Activated CD4-positive, alpha-beta T cell treated with anti-CD3 and anti-CD28 coated beads for 4 hours (primary cell): ENCODE data around the gene RBM39.
A peak's percentile ranks its signal among the peaks of the same experiment; 100 is the strongest.
"Not testable (repeated sequence)": the region's sequence is repeated elsewhere in the genome, so short reads cannot be mapped to it uniquely, and the experiment has no call there.

Source experiments
- DNase-seq, 2 donors: peaks; one replicate each; pipeline ENCODE4 v3.0.0-alpha.2; 2020

Gene RBM39

GRCh38 chr20:35741892-35742740 is at the start of gene RBM39:
Gene RBM39, minus strand, starts transcription at chr20:35742260. Its CDS starts 1,386 bp downstream, at chr20:35740874.
- peak; percentile 99 to 100 for DNase-seq

- DNase-seq, result no peak
Observed at GRCh38 chr20:35791821-35792220, 49.8 kb upstream of the RBM39 start.

GRCh38 chr20:35791097-35791496 is 49.0 kb upstream of the RBM39 start:
- no peak for DNase-seq

GRCh38 chr20:35788796-35789195 is 46.7 kb upstream of the RBM39 start:
- no peak for DNase-seq

- not testable (repeated sequence) for DNase-seq
Observed at GRCh38 chr20:35785541-35785940, 43.5 kb upstream of the RBM39 start.

GRCh38 chr20:35783811-35784210 is 41.8 kb upstream of the RBM39 start:
- not testable (repeated sequence) for DNase-seq

GRCh38 chr20:35776513-35777101 is 34.5 kb upstream of the RBM39 start:
- DNase-seq, result no peak

- no peak for DNase-seq
Observed at GRCh38 chr20:35774391-35774790, 32.3 kb upstream of the RBM39 start.

GRCh38 chr20:35773154-35773751 is 31.2 kb upstream of the RBM39 start:
- DNase-seq, result peak; percentile 13 to 29

- DNase-seq, result no peak
Observed at GRCh38 chr20:35772563-35773058, 30.6 kb upstream of the RBM39 start.

GRCh38 chr20:35771689-35772562 is 29.9 kb upstream of the RBM39 start, which contains the start of gene PHF20:
Gene PHF20, plus strand, starts transcription at chr20:35772015. Its CDS starts 29,508 bp downstream, at chr20:35801523.
- DNase-seq, result peak; percentile 100

- DNase-seq, result no peak
Observed at GRCh38 chr20:35771367-35771688, 29.3 kb upstream of the RBM39 start.

- DNase-seq, result peak; percentile 11 to 18
Observed at GRCh38 chr20:35768731-35769664, 26.9 kb upstream of the RBM39 start.

- peak; percentile 49 to 58 for DNase-seq
Observed at GRCh38 chr20:35767683-35768481, 25.8 kb upstream of the RBM39 start.

- no peak for DNase-seq
Observed at GRCh38 chr20:35766843-35767242, 24.8 kb upstream of the RBM39 start.

- not testable (repeated sequence) for DNase-seq
Observed at GRCh38 chr20:35764936-35765335, 22.9 kb upstream of the RBM39 start.

- DNase-seq, result no peak
Observed at GRCh38 chr20:35762461-35762860, 20.4 kb upstream of the RBM39 start.

GRCh38 chr20:35761548-35761947 is 19.5 kb upstream of the RBM39 start:
- not testable (repeated sequence) for DNase-seq

- DNase-seq, result no peak
Observed at GRCh38 chr20:35757098-35757705, 15.1 kb upstream of the RBM39 start.

GRCh38 chr20:35756404-35756803 is 14.3 kb upstream of the RBM39 start:
- DNase-seq, result no peak
